ENCODE results near the gene TPM2.

Gene TPM2

GRCh38 chr9:35679766-35680330 is 9.9 kb downstream of the TPM2 start:
- Mint-ChIP-seq H3K4me1 (peaks cover 38% of the 10 kb centered on the region), H3K27me3 (peaks cover 3% of the 10 kb centered on the region), H3K9me3 (no peaks in the 10 kb centered on the region), H3K36me3 (no peaks in the 10 kb centered on the region), H3K4me3 (no peak overlapping the region), H3K27ac (peak overlapping the region; percentile 71)
- no peak for ATAC-seq

- H3K4me1 Mint-ChIP-seq = peaks cover 46% of the 10 kb centered on the region
- no peak for ATAC-seq
- peaks cover 10% of the 10 kb centered on the region for H3K27me3 Mint-ChIP-seq
- H3K4me3 Mint-ChIP-seq = no peak overlapping the region
- H3K36me3 Mint-ChIP-seq = no peaks in the 10 kb centered on the region
- peak overlapping the region; percentile 26 for H3K27ac Mint-ChIP-seq
- no peaks in the 10 kb centered on the region for H3K9me3 Mint-ChIP-seq
Measured at GRCh38 chr9:35679091-35679490, 10.6 kb downstream of the TPM2 start.

GRCh38 chr9:35675732-35676392 is 13.9 kb downstream of the TPM2 start:
- peak; percentile 57 for ATAC-seq
- peak overlapping the region; percentile 63 for H3K4me3 Mint-ChIP-seq
- H3K27ac Mint-ChIP-seq = no peak overlapping the region
- peaks cover 13% of the 10 kb centered on the region for H3K27me3 Mint-ChIP-seq
- peaks cover 34% of the 10 kb centered on the region for H3K4me1 Mint-ChIP-seq
- no peaks in the 10 kb centered on the region for H3K36me3 Mint-ChIP-seq
- H3K9me3 Mint-ChIP-seq = no peaks in the 10 kb centered on the region

- H3K4me3 Mint-ChIP-seq = peak overlapping the region; percentile 63
Measured at GRCh38 chr9:35675204-35675603, 14.5 kb downstream of the TPM2 start.

GRCh38 chr9:35674025-35674361 is 15.7 kb downstream of the TPM2 start:
- peak overlapping the region; percentile 5 for H3K27ac Mint-ChIP-seq
- ATAC-seq = no peak
- H3K36me3 Mint-ChIP-seq = no peaks in the 10 kb centered on the region
- H3K9me3 Mint-ChIP-seq = no peaks in the 10 kb centered on the region
- H3K4me3 Mint-ChIP-seq = no peak overlapping the region
- H3K4me1 Mint-ChIP-seq = peaks cover 17% of the 10 kb centered on the region
- H3K27me3 Mint-ChIP-seq = peaks cover 13% of the 10 kb centered on the region

More at GRCh38 chr9:35675204-35675603, 14.5 kb downstream of the TPM2 start:
- Mint-ChIP-seq H3K27ac (no peak overlapping the region), H3K4me1 (peaks cover 27% of the 10 kb centered on the region), H3K36me3 (no peaks in the 10 kb centered on the region), H3K27me3 (peaks cover 13% of the 10 kb centered on the region), H3K9me3 (no peaks in the 10 kb centered on the region)
- no peak for ATAC-seq

GRCh38 chr9:35673132-35674024 is 16.3 kb downstream of the TPM2 start, which contains the start of gene CA9:
Gene CA9 (plus strand): TSS chr9:35673928. CDS start chr9:35673960, 32 bp downstream.
- ATAC-seq = no peak
- peaks cover 15% of the 10 kb centered on the region for H3K4me1 Mint-ChIP-seq
- H3K36me3 Mint-ChIP-seq = no peaks in the 10 kb centered on the region
- H3K9me3 Mint-ChIP-seq = no peaks in the 10 kb centered on the region
- peak within 1 kb of the TSS; percentile 29 for H3K4me3 Mint-ChIP-seq
- peaks cover 13% of the 10 kb centered on the region for H3K27me3 Mint-ChIP-seq
- H3K27ac Mint-ChIP-seq = peak within 1 kb of the TSS; percentile 5

- no peak for ATAC-seq
- Mint-ChIP-seq H3K4me1 (peaks cover 24% of the 10 kb centered on the region), H3K9me3 (no peaks in the 10 kb centered on the region), H3K27me3 (peaks cover 7% of the 10 kb centered on the region), H3K27ac (no peak overlapping the region), H3K36me3 (no peaks in the 10 kb centered on the region), H3K4me3 (no peak overlapping the region)
Measured at GRCh38 chr9:35669331-35670145, 20.2 kb downstream of the TPM2 start.

GRCh38 chr9:35667939-35668338 is 21.8 kb downstream of the TPM2 start:
- no peak overlapping the region for H3K27ac Mint-ChIP-seq
- ATAC-seq = no peak
- no peaks in the 10 kb centered on the region for H3K36me3 Mint-ChIP-seq
- H3K9me3 Mint-ChIP-seq = no peaks in the 10 kb centered on the region
- H3K27me3 Mint-ChIP-seq = no peaks in the 10 kb centered on the region
- peaks cover 19% of the 10 kb centered on the region for H3K4me1 Mint-ChIP-seq
- H3K4me3 Mint-ChIP-seq = no peak overlapping the region

- Mint-ChIP-seq H3K9me3 (no peaks in the 10 kb centered on the region), H3K4me3 (no peak overlapping the region), H3K4me1 (peaks cover 33% of the 10 kb centered on the region), H3K27me3 (no peaks in the 10 kb centered on the region), H3K36me3 (no peaks in the 10 kb centered on the region), H3K27ac (no peak overlapping the region)
- ATAC-seq = peak; percentile 56
Measured at GRCh38 chr9:35666549-35666948, 23.2 kb downstream of the TPM2 start.

- H3K4me1 Mint-ChIP-seq = peaks cover 35% of the 10 kb centered on the region
- H3K4me3 Mint-ChIP-seq = no peak overlapping the region
- ATAC-seq = no peak
- no peak overlapping the region for H3K27ac Mint-ChIP-seq
- no peaks in the 10 kb centered on the region for H3K9me3 Mint-ChIP-seq
- peaks cover 2% of the 10 kb centered on the region for H3K36me3 Mint-ChIP-seq
- H3K27me3 Mint-ChIP-seq = no peaks in the 10 kb centered on the region
Measured at GRCh38 chr9:35666045-35666444, 23.7 kb downstream of the TPM2 start.

GRCh38 chr9:35665471-35665818 is 24.3 kb downstream of the TPM2 start:
- H3K36me3 Mint-ChIP-seq = peaks cover 8% of the 10 kb centered on the region
- H3K4me1 Mint-ChIP-seq = peaks cover 41% of the 10 kb centered on the region
- H3K27ac Mint-ChIP-seq = peak overlapping the region; percentile 77
- H3K4me3 Mint-ChIP-seq = peak overlapping the region; percentile 82
- ATAC-seq = no peak
- no peaks in the 10 kb centered on the region for H3K27me3 Mint-ChIP-seq
- H3K9me3 Mint-ChIP-seq = no peaks in the 10 kb centered on the region

- no peaks in the 10 kb centered on the region for H3K9me3 Mint-ChIP-seq
- H3K4me3 Mint-ChIP-seq = peak within 1 kb of the TSS; percentile 82
- peak within 1 kb of the TSS; percentile 77 for H3K27ac Mint-ChIP-seq
- peaks cover 13% of the 10 kb centered on the region for H3K36me3 Mint-ChIP-seq
- peak; percentile 79 for ATAC-seq
- no peaks in the 10 kb centered on the region for H3K27me3 Mint-ChIP-seq
- H3K4me1 Mint-ChIP-seq = peaks cover 48% of the 10 kb centered on the region
Measured at GRCh38 chr9:35664531-35665470, 24.9 kb downstream of the TPM2 start, which contains the start of gene ARHGEF39. Gene ARHGEF39 (minus strand): TSS chr9:35665195. CDS start chr9:35665169, 26 bp downstream.

GRCh38 chr9:35662437-35662836 is 27.3 kb downstream of the TPM2 start:
- H3K27me3 Mint-ChIP-seq = no peaks in the 10 kb centered on the region
- peaks cover 22% of the 10 kb centered on the region for H3K36me3 Mint-ChIP-seq
- no peak for ATAC-seq
- H3K4me3 Mint-ChIP-seq = no peak overlapping the region
- H3K27ac Mint-ChIP-seq = peak overlapping the region; percentile 16
- H3K4me1 Mint-ChIP-seq = peaks cover 66% of the 10 kb centered on the region
- no peaks in the 10 kb centered on the region for H3K9me3 Mint-ChIP-seq

GRCh38 chr9:35661756-35662350 is 27.9 kb downstream of the TPM2 start:
- H3K4me1 Mint-ChIP-seq = peaks cover 71% of the 10 kb centered on the region
- peaks cover 22% of the 10 kb centered on the region for H3K36me3 Mint-ChIP-seq
- ATAC-seq = no peak
- peak overlapping the region; percentile 16 for H3K27ac Mint-ChIP-seq
- no peak overlapping the region for H3K4me3 Mint-ChIP-seq
- H3K27me3 Mint-ChIP-seq = no peaks in the 10 kb centered on the region
- no peaks in the 10 kb centered on the region for H3K9me3 Mint-ChIP-seq
